GM18508 (cell line): ENCODE measurements around the gene KRT6A.

Experiments used
- ATAC-seq: cut with Tn5 transposase; IDR thresholded peaks from one replicate; pipeline ENCODE4 v1.9.1; 2021; ENCODE audit warnings: moderate number of reproducible peaks; ENCODE audit not compliant: insufficient read depth, unreplicated experiment

KRT6A gene

DNA sequence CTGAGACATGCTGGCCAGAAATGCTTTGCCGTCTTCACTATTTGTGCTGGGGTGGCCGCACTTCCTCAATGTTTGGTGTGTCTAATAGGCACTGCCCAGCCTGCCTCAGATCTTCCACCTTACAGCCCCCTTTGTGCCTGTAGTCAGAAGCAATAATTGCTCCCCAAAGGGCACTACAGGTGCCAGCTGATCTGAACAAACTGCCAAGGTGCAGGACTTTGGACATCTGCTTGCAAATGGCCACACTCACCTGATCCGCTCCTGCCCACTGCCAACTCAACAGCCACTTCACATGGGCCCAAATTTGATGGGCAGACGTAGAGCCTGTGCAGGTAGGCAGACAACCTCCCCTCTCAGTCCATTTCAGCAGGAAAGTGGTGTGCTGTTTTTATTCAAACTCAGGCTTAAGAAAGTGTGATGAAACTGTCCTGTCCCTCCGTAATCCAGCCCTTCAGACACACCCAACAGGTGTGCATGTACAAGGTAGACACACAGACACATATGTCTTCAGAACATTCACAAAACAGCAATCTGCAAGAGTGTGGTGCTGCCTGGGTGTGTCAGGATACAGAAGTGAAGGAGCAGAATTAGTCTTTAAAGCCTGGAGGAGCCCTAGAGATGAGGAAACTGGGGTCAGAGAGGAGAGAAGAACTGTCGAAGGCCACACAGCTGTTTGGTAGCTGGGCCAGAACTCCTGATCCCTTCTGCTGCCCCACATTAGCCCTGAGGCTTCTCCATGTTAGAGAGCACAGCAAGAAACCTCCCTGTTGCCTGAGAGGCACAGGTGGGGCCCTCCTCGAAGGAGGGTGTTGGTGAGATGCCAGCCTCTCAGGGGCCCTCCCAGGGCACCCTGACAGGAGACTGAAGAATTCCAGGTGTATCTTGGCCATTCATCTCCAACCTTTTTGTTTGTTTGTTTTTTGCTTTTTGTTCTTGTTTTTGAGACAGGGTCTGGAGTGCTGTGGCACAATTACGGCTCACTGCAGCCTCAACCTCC is 54.5 kb downstream of the KRT6A start:
- no peak for ATAC-seq

DNA sequence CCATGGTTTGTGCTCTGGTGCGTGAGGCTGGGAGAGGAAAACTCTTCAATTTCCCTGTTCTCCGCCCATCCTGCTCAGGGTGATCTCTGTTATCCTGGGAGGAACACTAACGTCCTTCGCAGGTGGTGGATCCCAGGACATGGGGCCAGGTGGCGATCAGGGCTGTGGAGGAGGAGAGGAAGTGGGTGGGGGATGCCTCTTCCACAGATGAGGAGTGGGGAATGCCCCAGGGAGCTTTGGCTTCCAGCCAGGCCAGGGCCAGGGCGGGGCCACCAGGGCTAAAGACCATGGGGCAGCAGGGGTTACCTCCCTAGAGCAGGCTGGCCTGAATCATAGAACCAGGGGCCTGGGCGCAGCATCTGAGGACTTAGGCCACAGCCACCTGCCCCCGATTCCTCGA is 55.5 kb downstream of the KRT6A start:
- no peak for ATAC-seq
